ENCODE data around the gene SPRED3.
"Not testable (repeated sequence)": the region's sequence is repeated elsewhere in the genome, so short reads cannot be mapped to it uniquely, and the experiment has no call there.

Gene SPRED3, protein sequence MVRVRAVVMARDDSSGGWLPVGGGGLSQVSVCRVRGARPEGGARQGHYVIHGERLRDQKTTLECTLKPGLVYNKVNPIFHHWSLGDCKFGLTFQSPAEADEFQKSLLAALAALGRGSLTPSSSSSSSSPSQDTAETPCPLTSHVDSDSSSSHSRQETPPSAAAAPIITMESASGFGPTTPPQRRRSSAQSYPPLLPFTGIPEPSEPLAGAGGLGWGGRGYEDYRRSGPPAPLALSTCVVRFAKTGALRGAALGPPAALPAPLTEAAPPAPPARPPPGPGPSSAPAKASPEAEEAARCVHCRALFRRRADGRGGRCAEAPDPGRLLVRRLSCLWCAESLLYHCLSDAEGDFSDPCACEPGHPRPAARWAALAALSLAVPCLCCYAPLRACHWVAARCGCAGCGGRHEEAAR

GRCh38 chr19:38388349-38389100 lies at the start of gene SPRED3:
Gene SPRED3, plus strand, starts transcription at chr19:38388697. Its CDS starts 1,606 bp downstream, at chr19:38390303.
- DNase-seq (ENCODE audit: low read depth) = peak; percentile 63
- H3K4me3 ChIP-seq (ENCODE audit: low read length) = peak within 1 kb of the TSS; percentile 65
- TF ChIP-seq, protein P1, sequence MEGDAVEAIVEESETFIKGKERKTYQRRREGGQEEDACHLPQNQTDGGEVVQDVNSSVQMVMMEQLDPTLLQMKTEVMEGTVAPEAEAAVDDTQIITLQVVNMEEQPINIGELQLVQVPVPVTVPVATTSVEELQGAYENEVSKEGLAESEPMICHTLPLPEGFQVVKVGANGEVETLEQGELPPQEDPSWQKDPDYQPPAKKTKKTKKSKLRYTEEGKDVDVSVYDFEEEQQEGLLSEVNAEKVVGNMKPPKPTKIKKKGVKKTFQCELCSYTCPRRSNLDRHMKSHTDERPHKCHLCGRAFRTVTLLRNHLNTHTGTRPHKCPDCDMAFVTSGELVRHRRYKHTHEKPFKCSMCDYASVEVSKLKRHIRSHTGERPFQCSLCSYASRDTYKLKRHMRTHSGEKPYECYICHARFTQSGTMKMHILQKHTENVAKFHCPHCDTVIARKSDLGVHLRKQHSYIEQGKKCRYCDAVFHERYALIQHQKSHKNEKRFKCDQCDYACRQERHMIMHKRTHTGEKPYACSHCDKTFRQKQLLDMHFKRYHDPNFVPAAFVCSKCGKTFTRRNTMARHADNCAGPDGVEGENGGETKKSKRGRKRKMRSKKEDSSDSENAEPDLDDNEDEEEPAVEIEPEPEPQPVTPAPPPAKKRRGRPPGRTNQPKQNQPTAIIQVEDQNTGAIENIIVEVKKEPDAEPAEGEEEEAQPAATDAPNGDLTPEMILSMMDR (IDR thresholded peaks at IDR 0.05; ENCODE audit: insufficient read depth, low read depth, low read length, missing control alignments) = no peak

- DNase-seq (ENCODE audit: low read depth) = peak; percentile 45
- not testable (repeated sequence) for H3K4me3 ChIP-seq (ENCODE audit: low read length)
Observed at GRCh38 chr19:38339011-38339410, 49.5 kb upstream of the SPRED3 start.

DNA sequence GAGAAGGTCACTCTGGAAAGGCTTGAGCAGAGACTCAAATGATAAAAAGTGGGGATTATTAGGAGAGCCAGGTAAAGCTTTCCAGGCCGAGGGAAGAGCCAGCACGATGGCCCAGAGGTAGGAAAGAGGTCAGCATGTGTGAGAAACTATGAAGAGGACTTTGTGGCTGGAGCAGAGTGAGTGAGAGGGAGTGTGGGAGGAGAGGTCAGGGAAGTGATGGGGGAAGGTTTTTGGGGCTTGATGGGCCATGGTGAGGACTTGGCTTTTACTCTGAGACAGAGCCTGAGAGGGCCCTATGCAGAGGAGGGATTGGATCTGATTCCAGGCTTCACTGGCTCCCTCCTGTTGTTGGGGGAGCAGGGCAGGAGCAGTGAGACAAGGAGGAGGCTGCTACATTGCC lies 47.6 kb upstream of the SPRED3 start:
- no peak for DNase-seq (ENCODE audit: low read depth)
- no peak overlapping the region for H3K4me3 ChIP-seq (ENCODE audit: low read length)
- TF ChIP-seq, protein P1 (IDR thresholded peaks at IDR 0.05; ENCODE audit: insufficient read depth, low read depth, low read length, missing control alignments) = no peak

GRCh38 chr19:38346837-38347236 lies 41.7 kb upstream of the SPRED3 start:
- TF ChIP-seq, protein P1 (IDR thresholded peaks at IDR 0.05; ENCODE audit: insufficient read depth, low read depth, low read length, missing control alignments) = no peak
- H3K4me3 ChIP-seq (ENCODE audit: low read length) = no peak overlapping the region

DNA sequence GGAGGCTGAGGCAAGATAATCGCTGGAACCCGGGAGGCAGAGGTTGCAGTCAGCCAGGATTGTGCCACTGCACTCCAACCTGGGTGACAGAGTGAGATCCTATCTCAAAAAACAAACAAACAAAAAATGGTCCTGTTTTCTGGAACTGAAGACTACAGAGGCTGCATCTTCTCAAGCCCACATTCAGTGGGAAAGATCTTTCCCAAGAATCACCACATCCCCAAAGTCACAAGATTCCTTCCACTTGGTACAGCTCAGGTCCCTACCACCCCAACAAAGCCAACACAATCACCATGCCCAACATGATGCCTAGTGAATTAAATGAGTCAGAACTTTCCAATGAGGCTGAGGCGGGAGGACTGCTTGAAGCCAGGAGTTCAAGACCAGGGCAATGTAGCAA lies 37.6 kb upstream of the SPRED3 start:
- no peak for DNase-seq (ENCODE audit: low read depth)
- no peak overlapping the region for H3K4me3 ChIP-seq (ENCODE audit: low read length)
- TF ChIP-seq, protein P1 (IDR thresholded peaks at IDR 0.05; ENCODE audit: insufficient read depth, low read depth, low read length, missing control alignments) = no peak

More at GRCh38 chr19:38346837-38347236, 41.7 kb upstream of the SPRED3 start:
- no peak for DNase-seq (ENCODE audit: low read depth)

DNA sequence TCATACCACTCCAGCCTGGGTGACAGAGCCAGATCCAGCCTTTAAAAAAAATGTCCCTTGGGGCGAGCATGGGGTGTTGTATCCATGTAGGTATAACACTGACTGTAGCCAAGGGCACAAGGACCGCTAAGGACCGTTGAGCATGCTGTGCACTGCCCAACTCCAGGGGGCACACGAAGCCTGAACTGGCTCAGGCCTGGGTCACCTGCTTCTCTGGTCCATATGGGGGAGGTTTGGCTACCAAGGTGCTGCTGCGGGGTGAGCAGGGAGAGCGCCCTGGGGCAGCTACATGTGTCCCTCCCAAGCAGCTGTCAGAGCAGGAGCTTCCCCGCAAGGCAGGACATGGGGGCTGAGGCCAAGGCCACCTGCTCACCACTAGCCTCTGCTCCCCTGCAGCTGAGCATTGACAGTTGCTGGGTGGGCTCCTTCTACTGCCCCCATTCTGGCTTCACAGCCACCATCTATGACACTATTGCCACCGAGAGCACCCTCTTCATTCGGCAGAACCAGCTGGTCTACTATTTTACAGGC lies 36.6 kb upstream of the SPRED3 start:
- H3K4me3 ChIP-seq (ENCODE audit: low read length) = no peak overlapping the region
- TF ChIP-seq, protein P1 (IDR thresholded peaks at IDR 0.05; ENCODE audit: insufficient read depth, low read depth, low read length, missing control alignments) = no peak
- DNase-seq (ENCODE audit: low read depth) = no peak

GRCh38 chr19:38352611-38353010 lies 35.9 kb upstream of the SPRED3 start:
- H3K4me3 ChIP-seq (ENCODE audit: low read length) = no peak overlapping the region
- no peak for DNase-seq (ENCODE audit: low read depth)
- TF ChIP-seq, protein P1 (IDR thresholded peaks at IDR 0.05; ENCODE audit: insufficient read depth, low read depth, low read length, missing control alignments) = no peak
